CD4-positive, alpha-beta T cell treated with Interferon alpha-2 for 1 hour (primary cell): Measurements from ENCODE around the gene APOL3.
"Not testable (repeated sequence)": the region's sequence is repeated elsewhere in the genome, so short reads cannot be mapped to it uniquely, and the experiment has no call there.

Experiments used
- DNase-seq, 2 donors: peaks; one replicate each; pipeline ENCODE4 v3.0.0-alpha.2; 2020 to 2022

The APOL3 gene

GRCh38 chr22:36099561-36099960 is 61.0 kb downstream of the APOL3 start:
- DNase-seq: not testable (repeated sequence)

GRCh38 chr22:36097880-36098279 is 62.7 kb downstream of the APOL3 start:
- no peak for DNase-seq

- not testable (repeated sequence) for DNase-seq
These were observed 69.8 kb downstream of the APOL3 start for GRCh38 chr22:36090772-36091171.
